ENCODE results near the gene VANGL1. TPM values are rescaled to one million over a fixed set of nuclear protein-coding genes. Genes with fewer than 3 reads are reported as not detected.

VANGL1 gene
- polyA plus RNA-seq, 1 experiment: 7.8 TPM

- ChIA-PET CTCF (interaction anchor here (4.5 kb wide), 1 partner anchor 59 kb away, joined by 35 read pairs; no protein-coding TSS in a partner anchor), POLR2A (no interaction called here)
- no peak for TF ChIP-seq CTCF (IDR thresholded peaks at IDR 0.05; ENCODE audit: low read depth, low read length)
- Histone ChIP-seq H3K27me3 (ENCODE audit: control insufficient read depth, insufficient read depth, low read length) (no peaks in the 10 kb centered on the region), H3K4me3 (ENCODE audit: low read depth, low read length) (no peak overlapping the region), H3K9me3 (ENCODE audit: control insufficient read depth, insufficient read depth, low read length) (no peaks in the 10 kb centered on the region), H3K27ac (ENCODE audit: low read depth, low read length) (no peak overlapping the region)
- DNase-seq (ENCODE audit: low read depth, low spot score): no peak
Measured at GRCh38 chr1:115647507-115647906, 5.7 kb downstream of the VANGL1 start.

- H3K27me3 ChIP-seq (ENCODE audit: control insufficient read depth, insufficient read depth, low read length): no peaks in the 10 kb centered on the region
- ChIA-PET CTCF (interaction anchor here (4.5 kb wide), 1 partner anchor 59 kb away, joined by 35 read pairs; no protein-coding TSS in a partner anchor), POLR2A (no interaction called here)
- no peak for TF ChIP-seq CTCF (IDR thresholded peaks at IDR 0.05; ENCODE audit: low read depth, low read length)
- DNase-seq (ENCODE audit: low read depth, low spot score): no peak
- H3K9me3 ChIP-seq (ENCODE audit: control insufficient read depth, insufficient read depth, low read length): no peaks in the 10 kb centered on the region
- H3K4me3 ChIP-seq (ENCODE audit: low read depth, low read length): no peak overlapping the region
- H3K27ac ChIP-seq (ENCODE audit: low read depth, low read length): no peak overlapping the region
Measured at GRCh38 chr1:115647919-115648650, 6.3 kb downstream of the VANGL1 start.

- POLR2A ChIA-PET: no interaction called here
- no peak for DNase-seq (ENCODE audit: low read depth, low spot score)
- no peak overlapping the region for H3K4me3 ChIP-seq (ENCODE audit: low read depth, low read length)
- CTCF ChIA-PET: interaction anchor here (0.7 to 4.5 kb wide), 3 partner anchors 20 to 58 kb away, joined by 3 to 35 read pairs (median 4); no protein-coding TSS in a partner anchor
- H3K9me3 ChIP-seq (ENCODE audit: control insufficient read depth, insufficient read depth, low read length): no peaks in the 10 kb centered on the region
- TF ChIP-seq CTCF (IDR thresholded peaks at IDR 0.05; ENCODE audit: low read depth, low read length): no peak
- H3K27me3 ChIP-seq (ENCODE audit: control insufficient read depth, insufficient read depth, low read length): no peaks in the 10 kb centered on the region
- no peak overlapping the region for H3K27ac ChIP-seq (ENCODE audit: low read depth, low read length)
Measured at GRCh38 chr1:115648717-115649691, 7.2 kb downstream of the VANGL1 start.

GRCh38 chr1:115649964-115650363, 8.2 kb downstream of the VANGL1 start:
- no peak overlapping the region for H3K4me3 ChIP-seq (ENCODE audit: low read depth, low read length)
- ChIA-PET POLR2A (no interaction called here), CTCF (interaction anchor here (1.0 to 1.2 kb wide), 2 partner anchors 54 to 57 kb away, joined by 3 to 4 read pairs; no protein-coding TSS in a partner anchor)
- no peak overlapping the region for H3K27ac ChIP-seq (ENCODE audit: low read depth, low read length)
- no peaks in the 10 kb centered on the region for H3K27me3 ChIP-seq (ENCODE audit: control insufficient read depth, insufficient read depth, low read length)
- TF ChIP-seq CTCF (IDR thresholded peaks at IDR 0.05; ENCODE audit: low read depth, low read length): no peak
- no peak for DNase-seq (ENCODE audit: low read depth, low spot score)
- no peaks in the 10 kb centered on the region for H3K9me3 ChIP-seq (ENCODE audit: control insufficient read depth, insufficient read depth, low read length)

Data from AG04450 (cell line).